ENCODE measurements around the gene TNFAIP8L1. TPM values are rescaled to one million over a fixed set of nuclear protein-coding genes. Genes with fewer than 3 reads are reported as not detected.

Gene TNFAIP8L1
- total RNA-seq, 4 donors from 2014 or later: 1.8 to 6.3 (median 3.1) TPM

- no peak for ATAC-seq (ENCODE audit: low FRiP score)
- TF ChIP-seq CTCF (IDR thresholded peaks at IDR 0.05): no peak
- no peak for DNase-seq (ENCODE audit: low spot score)
Observed at GRCh38 chr19:4609878-4610511, 29.3 kb upstream of the TNFAIP8L1 start.

- TF ChIP-seq CTCF (IDR thresholded peaks at IDR 0.05): no peak
- ATAC-seq (ENCODE audit: low FRiP score): no peak
- DNase-seq (ENCODE audit: low spot score): no peak
Observed at GRCh38 chr19:4613254-4613751, 26.0 kb upstream of the TNFAIP8L1 start.

GRCh38 chr19:4618019-4618418 lies 21.3 kb upstream of the TNFAIP8L1 start:
- DNase-seq (ENCODE audit: low spot score) (no peak), ATAC-seq (ENCODE audit: low FRiP score) (no peak)
- TF ChIP-seq CTCF (IDR thresholded peaks at IDR 0.05): no peak

GRCh38 chr19:4619668-4620294 lies 19.5 kb upstream of the TNFAIP8L1 start:
- ATAC-seq (ENCODE audit: low FRiP score) (no peak), DNase-seq (ENCODE audit: low spot score) (no peak)
- TF ChIP-seq CTCF (IDR thresholded peaks at IDR 0.05): no peak

- DNase-seq (ENCODE audit: low spot score): no peak
- TF ChIP-seq CTCF (IDR thresholded peaks at IDR 0.05): no peak
- no peak for ATAC-seq (ENCODE audit: low FRiP score)
Observed at GRCh38 chr19:4620675-4621074, 18.6 kb upstream of the TNFAIP8L1 start.

GRCh38 chr19:4622695-4623421 lies 16.5 kb upstream of the TNFAIP8L1 start:
- no peak for TF ChIP-seq CTCF (IDR thresholded peaks at IDR 0.05)
- no peak for ATAC-seq (ENCODE audit: low FRiP score)
- DNase-seq (ENCODE audit: low spot score): no peak

All from omental fat pad (tissue), 4 donors.